Stimulated activated naive B cell treated with anti-CD40 and anti-IgM and Interleukin-4, amounts not matched to agents 10 μg/mL and 1 μg/mL and 100 μg/mL, for 72 hours (primary cell): ENCODE results near the gene CAMSAP3.
"Not testable (repeated sequence)": the region's sequence is repeated elsewhere in the genome, so short reads cannot be mapped to it uniquely, and the experiment has no call there.

Experiments used
- ATAC-seq, 2 donors: fragments of 150-1000 bp; cut with Tn5 transposase; replicated peaks; 2 replicates each; pipeline ENCODE4 v1.10.0; 2021; ENCODE audit warnings: moderate library complexity in 1 of 2
- DNase-seq: peaks from one replicate; pipeline ENCODE4 v3.0.0; 2021
- H3K27ac Mint-ChIP-seq: one replicate; pipeline ENCODE4 v1.8.0; 2022; ENCODE audit warnings: mild to moderate bottlenecking, mixed read lengths
- H3K27me3 Mint-ChIP-seq, 2 donors: one replicate each; pipeline ENCODE4 v1.8.0; 2022; ENCODE audit warnings: mixed read lengths in 2 of 2
- H3K36me3 Mint-ChIP-seq, 2 donors: one replicate each; pipeline ENCODE4 v1.8.0; 2022; ENCODE audit warnings: mixed read lengths in 2 of 2, mild to moderate bottlenecking in 1 of 2
- H3K4me1 Mint-ChIP-seq, 2 donors: one replicate each; pipeline ENCODE4 v1.8.0; 2022; ENCODE audit warnings: mixed read lengths in 2 of 2, mild to moderate bottlenecking in 1 of 2
- H3K4me3 Mint-ChIP-seq, 2 donors: one replicate each; pipeline ENCODE4 v1.8.0; 2022; ENCODE audit warnings: mild to moderate bottlenecking in 2 of 2, mixed read lengths in 2 of 2, moderate library complexity in 1 of 2
- H3K9me3 Mint-ChIP-seq, 2 donors: one replicate each; pipeline ENCODE4 v1.8.0; 2022; ENCODE audit warnings: mixed read lengths in 2 of 2, mild to moderate bottlenecking in 1 of 2

The CAMSAP3 gene

GRCh38 chr19:7639863-7640348 lies 44.2 kb downstream of the CAMSAP3 start:
- peak overlapping the region; percentile 15 to 18 for H3K4me3 Mint-ChIP-seq
- no peak overlapping the region for H3K27ac Mint-ChIP-seq
- H3K27me3 Mint-ChIP-seq = no peaks in the 10 kb centered on the region
- DNase-seq (no peak), ATAC-seq (no peak)
- peaks cover 21 to 51% of the 10 kb centered on the region in 2 donors for H3K4me1 Mint-ChIP-seq
- peaks cover 43 to 47% of the 10 kb centered on the region in 2 donors for H3K36me3 Mint-ChIP-seq
- peaks cover 0 to 2% of the 10 kb centered on the region in 2 donors for H3K9me3 Mint-ChIP-seq

GRCh38 chr19:7640803-7641202 lies 45.1 kb downstream of the CAMSAP3 start:
- ATAC-seq (no peak), DNase-seq (no peak)
- Mint-ChIP-seq H3K4me1 (peaks cover 21 to 42% of the 10 kb centered on the region in 2 donors), H3K36me3 (peaks cover 49 to 53% of the 10 kb centered on the region in 2 donors), H3K9me3 (peaks cover 0 to 2% of the 10 kb centered on the region in 2 donors), H3K27ac (no peak overlapping the region), H3K4me3 (no peak overlapping the region), H3K27me3 (no peaks in the 10 kb centered on the region)

DNA sequence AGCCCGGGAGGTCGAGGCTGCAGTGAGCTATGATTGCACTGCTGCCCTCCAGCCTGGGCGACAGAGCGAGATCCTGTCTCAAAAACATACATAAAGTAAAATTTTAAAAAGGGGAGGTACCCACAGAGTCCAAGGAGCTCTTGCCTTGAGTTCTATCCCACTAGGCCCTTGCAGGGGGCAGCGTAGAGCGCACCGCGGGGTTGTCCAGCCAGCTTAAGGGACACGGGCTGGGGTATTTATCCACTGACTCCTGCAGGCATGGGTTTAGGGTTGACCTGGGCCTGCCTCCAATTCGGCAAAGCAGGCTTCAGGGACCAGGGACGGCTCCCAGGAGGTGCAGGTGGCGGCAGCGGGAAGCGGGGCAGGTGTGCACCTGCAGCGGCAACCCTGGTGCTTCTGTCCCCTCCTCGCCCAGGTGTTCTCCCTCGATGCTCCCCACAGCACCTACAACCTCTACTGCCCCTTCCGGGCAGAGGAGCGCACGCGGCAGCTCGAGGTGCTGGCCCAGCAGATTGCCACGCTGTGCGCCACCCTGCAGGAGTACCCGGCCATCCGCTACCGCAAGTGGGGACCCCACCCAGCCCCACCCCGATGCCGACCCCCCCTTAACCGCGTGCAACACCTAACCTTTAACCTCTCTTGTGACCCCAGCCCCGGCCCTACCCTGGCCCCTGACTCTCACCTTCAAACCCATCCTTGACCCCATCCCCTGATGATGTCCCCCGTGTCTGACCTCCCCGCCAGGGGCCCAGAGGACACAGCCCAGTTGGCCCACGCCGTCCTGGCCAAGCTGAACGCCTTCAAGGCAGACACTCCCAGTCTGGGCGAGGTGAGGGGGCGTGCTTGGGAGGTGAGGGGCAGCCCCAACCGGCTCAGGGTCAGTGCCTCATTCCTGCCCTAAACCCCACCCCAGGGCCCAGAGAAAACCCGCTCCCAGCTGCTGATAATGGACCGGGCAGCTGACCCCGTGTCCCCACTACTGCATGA lies 45.9 kb downstream of the CAMSAP3 start:
- Mint-ChIP-seq H3K4me1 (peaks cover 20 to 34% of the 10 kb centered on the region in 2 donors), H3K4me3 (no peak overlapping the region), H3K36me3 (peaks cover 51 to 59% of the 10 kb centered on the region in 2 donors), H3K27me3 (no peaks in the 10 kb centered on the region), H3K27ac (no peak overlapping the region), H3K9me3 (peaks cover 0 to 2% of the 10 kb centered on the region in 2 donors)
- DNase-seq (no peak), ATAC-seq (no peak)

- Mint-ChIP-seq H3K27me3 (no peaks in the 10 kb centered on the region), H3K27ac (no peak overlapping the region), H3K4me3 (no peak overlapping the region), H3K36me3 (peaks cover 50 to 62% of the 10 kb centered on the region in 2 donors), H3K4me1 (peaks cover 18 to 30% of the 10 kb centered on the region in 2 donors), H3K9me3 (peaks cover 0 to 2% of the 10 kb centered on the region in 2 donors)
- DNase-seq = no peak
- no peak for ATAC-seq
Observed at GRCh38 chr19:7642295-7643030, 46.8 kb downstream of the CAMSAP3 start.

- no peak for DNase-seq
- Mint-ChIP-seq H3K36me3 (peaks cover 53 to 67% of the 10 kb centered on the region in 2 donors), H3K4me1 (peaks cover 18 to 24% of the 10 kb centered on the region in 2 donors), H3K4me3 (no peak overlapping the region), H3K27me3 (no peaks in the 10 kb centered on the region), H3K9me3 (peaks cover 0 to 2% of the 10 kb centered on the region in 2 donors), H3K27ac (no peak overlapping the region)
- no peak for ATAC-seq
Observed at GRCh38 chr19:7643031-7643415, 47.4 kb downstream of the CAMSAP3 start.

GRCh38 chr19:7643629-7644549 lies 48.2 kb downstream of the CAMSAP3 start:
- Mint-ChIP-seq H3K4me1 (peaks cover 15 to 17% of the 10 kb centered on the region in 2 donors), H3K36me3 (peaks cover 55 to 74% of the 10 kb centered on the region in 2 donors)
- H3K27ac Mint-ChIP-seq, H3K4me3 Mint-ChIP-seq, DNase-seq, H3K27me3 Mint-ChIP-seq, ATAC-seq, H3K9me3 Mint-ChIP-seq: not testable (repeated sequence)

- Mint-ChIP-seq H3K36me3 (peaks cover 52 to 67% of the 10 kb centered on the region in 2 donors), H3K4me3 (no peak overlapping the region), H3K27me3 (no peaks in the 10 kb centered on the region)
Observed at GRCh38 chr19:7644550-7644877, 48.9 kb downstream of the CAMSAP3 start.

GRCh38 chr19:7645163-7645562 lies 49.5 kb downstream of the CAMSAP3 start:
- H3K4me1 Mint-ChIP-seq = peaks cover 3 to 6% of the 10 kb centered on the region in 2 donors
- peaks cover 0 to 4% of the 10 kb centered on the region in 2 donors for H3K27me3 Mint-ChIP-seq
- H3K36me3 Mint-ChIP-seq = peaks cover 45 to 61% of the 10 kb centered on the region in 2 donors
- no peak overlapping the region for H3K27ac Mint-ChIP-seq
- no peak for DNase-seq
- peak in 1 of 2 donors; percentile 13 for ATAC-seq
- H3K4me3 Mint-ChIP-seq = no peak overlapping the region
- H3K9me3 Mint-ChIP-seq = peaks cover 0 to 2% of the 10 kb centered on the region in 2 donors

More at GRCh38 chr19:7644550-7644877, 48.9 kb downstream of the CAMSAP3 start:
- H3K4me1 Mint-ChIP-seq = peaks cover 9 to 13% of the 10 kb centered on the region in 2 donors
- H3K9me3 Mint-ChIP-seq = peaks cover 0 to 2% of the 10 kb centered on the region in 2 donors
- DNase-seq = no peak
- H3K27ac Mint-ChIP-seq = no peak overlapping the region
- no peak for ATAC-seq

DNA sequence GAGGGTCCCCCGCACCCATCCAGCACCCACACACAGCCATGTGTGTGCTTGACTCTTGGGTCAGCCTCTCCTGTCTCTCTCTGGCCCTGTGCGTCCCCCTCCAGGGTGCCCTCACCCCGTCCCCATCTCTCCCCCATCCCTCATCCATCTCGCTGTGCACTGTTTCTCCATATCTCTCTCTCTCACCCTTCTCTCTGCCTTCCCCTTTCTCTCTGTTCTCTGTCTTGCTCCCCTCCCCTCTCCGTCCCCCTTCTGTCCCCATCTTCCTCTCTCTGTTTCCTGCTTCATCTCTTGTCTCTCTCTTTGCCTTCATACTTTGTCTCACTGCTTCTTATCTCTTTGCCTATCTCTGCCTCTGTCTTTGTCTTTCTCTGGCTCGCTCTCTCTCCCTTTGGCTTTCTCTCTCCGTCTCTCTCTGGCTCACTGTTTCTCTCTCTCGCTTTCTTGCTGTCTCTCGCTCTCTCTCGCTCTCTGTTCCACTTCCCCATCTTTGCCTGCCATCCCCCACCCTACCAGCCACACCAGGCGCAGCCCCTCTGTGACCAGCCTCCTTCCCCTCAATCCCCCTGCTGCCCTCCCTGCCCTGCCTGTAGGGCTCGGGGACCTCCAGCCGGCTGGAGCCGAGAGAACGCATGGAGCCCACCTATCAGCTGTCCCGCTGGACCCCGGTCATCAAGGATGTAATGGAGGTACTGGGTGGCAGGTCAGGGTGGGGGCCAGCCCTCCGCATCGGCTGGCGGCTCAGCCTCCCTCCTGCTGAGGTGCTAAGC lies 50.2 kb downstream of the CAMSAP3 start:
- H3K27ac Mint-ChIP-seq = no peak overlapping the region
- H3K36me3 Mint-ChIP-seq = peaks cover 42 to 57% of the 10 kb centered on the region in 2 donors
- DNase-seq = no peak

DNA sequence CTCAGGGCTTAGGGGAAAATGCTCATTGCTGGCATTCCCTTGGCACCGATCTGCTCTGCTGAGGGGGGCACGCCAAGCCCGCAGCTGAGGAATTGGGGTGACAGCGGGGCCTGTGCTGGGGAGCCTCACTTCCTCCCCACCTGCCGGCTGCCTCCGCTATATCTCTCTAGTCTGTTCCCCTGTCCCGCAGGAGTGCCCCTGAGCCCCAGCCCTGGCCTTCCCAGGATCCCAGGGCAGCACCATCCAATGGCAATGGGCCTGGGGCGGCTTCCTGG lies 50.7 kb downstream of the CAMSAP3 start:
- Mint-ChIP-seq H3K36me3 (peaks cover 42 to 57% of the 10 kb centered on the region in 2 donors), H3K4me1 (peaks cover 0 to 4% of the 10 kb centered on the region in 2 donors), H3K9me3 (peaks cover 0 to 2% of the 10 kb centered on the region in 2 donors), H3K27me3 (peaks cover 0 to 7% of the 10 kb centered on the region in 2 donors), H3K27ac (no peak overlapping the region), H3K4me3 (no peak overlapping the region)
- ATAC-seq = no peak
- no peak for DNase-seq

More for the DNA sequence above, 50.2 kb downstream of the CAMSAP3 start:
- Mint-ChIP-seq H3K4me3 (no peak overlapping the region), H3K27me3 (peaks cover 0 to 7% of the 10 kb centered on the region in 2 donors), H3K9me3 (peaks cover 0 to 2% of the 10 kb centered on the region in 2 donors), H3K4me1 (peaks cover 0 to 4% of the 10 kb centered on the region in 2 donors)
- no peak for ATAC-seq

DNA sequence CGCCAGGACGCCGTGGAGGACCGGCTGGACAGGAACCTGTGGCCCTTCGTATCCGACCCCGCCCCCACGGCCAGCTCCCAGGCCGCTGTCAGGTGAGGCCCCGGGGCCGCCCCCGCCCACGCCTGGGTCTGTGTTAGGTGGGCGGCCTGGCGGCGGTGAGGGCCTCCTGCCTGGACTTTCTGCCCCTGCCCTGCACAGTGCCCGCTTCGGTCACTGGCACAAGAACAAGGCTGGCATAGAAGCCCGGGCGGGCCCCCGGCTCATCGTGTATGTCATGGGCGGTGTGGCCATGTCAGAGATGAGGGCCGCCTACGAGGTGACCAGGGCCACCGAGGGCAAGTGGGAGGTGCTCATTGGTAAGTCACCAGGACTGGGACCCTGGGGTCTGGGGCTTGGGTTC lies 51.5 kb downstream of the CAMSAP3 start:
- Mint-ChIP-seq H3K4me3 (no peak overlapping the region), H3K4me1 (peaks cover 3 to 5% of the 10 kb centered on the region in 2 donors), H3K36me3 (peaks cover 39 to 53% of the 10 kb centered on the region in 2 donors), H3K27me3 (peaks cover 0 to 7% of the 10 kb centered on the region in 2 donors), H3K27ac (no peak overlapping the region), H3K9me3 (peaks cover 0 to 2% of the 10 kb centered on the region in 2 donors)
- ATAC-seq = no peak
- no peak for DNase-seq

GRCh38 chr19:7648265-7649014 lies 52.8 kb downstream of the CAMSAP3 start:
- Mint-ChIP-seq H3K27me3 (peaks cover 0 to 7% of the 10 kb centered on the region in 2 donors), H3K4me3 (no peak overlapping the region), H3K27ac (no peak overlapping the region), H3K9me3 (no peaks in the 10 kb centered on the region), H3K4me1 (peaks cover 7 to 8% of the 10 kb centered on the region in 2 donors), H3K36me3 (peaks cover 33 to 41% of the 10 kb centered on the region in 2 donors)
- ATAC-seq = no peak
- DNase-seq = no peak
